IMR-90 (cell line): ENCODE data around the gene CAB39. TPM values are rescaled to one million over a fixed set of nuclear protein-coding genes. Genes with fewer than 3 reads are reported as not detected.

ENCODE experiments used
- ATAC-seq: fragments of 200-7000 bp; cut with Tn5 transposase; 2 replicates; pipeline ENCODE4 v1.9.1; 2020; ENCODE audit warnings: low read depth, mild to moderate bottlenecking, moderate library complexity
- BruUV-seq: library from RNA; stranded (reverse); fragments of 400-500 nt; replicated peaks from 2 replicates; lab custom pipeline; 2021; lab: Mats Ljungman, UMichigan
- CTCF ChIA-PET: fragments of 300-600 bp; formaldehyde crosslinking; extraction: SDS; loops from one replicate; lab custom pipeline; 2021; ENCODE audit warnings: antibody characterized with exemption; lab: Yijun Ruan, JAX
- POLR2A ChIA-PET: fragments of 300-600 bp; sonication (Branson Sonifier 250); formaldehyde crosslinking; loops from one replicate; lab custom pipeline; 2022; ENCODE audit warnings: antibody characterized with exemption; ENCODE audit not compliant: unreplicated experiment; lab: Charles Lee
- DNase-seq: peaks from one replicate; pipeline ENCODE4 v3.0.0; 2013
- H2AFZ ChIP-seq: replicated peaks from 2 replicates; pipeline ENCODE3; 2013; ENCODE audit warnings: low read length, mild to moderate bottlenecking; ENCODE audit not compliant: poor library complexity
- H2AK5ac ChIP-seq: 2 replicates; pipeline ENCODE4 v1.6.1; 2013; ENCODE audit warnings: low read depth, low read length, inconsistent platforms
- H2AK9ac ChIP-seq: replicated peaks from 2 replicates; pipeline ENCODE3; 2013; ENCODE audit warnings: mild to moderate bottlenecking, low read depth, low read length, moderate library complexity; ENCODE audit not compliant: poor library complexity
- H2BK120ac ChIP-seq: 2 replicates; pipeline ENCODE4 v1.6.1; 2013; ENCODE audit warnings: low read depth, low read length, inconsistent platforms
- H2BK15ac ChIP-seq: 3 replicates; pipeline ENCODE4 v1.6.1; 2013; ENCODE audit warnings: low read depth, low read length, inconsistent platforms
- H2BK20ac ChIP-seq: 2 replicates; pipeline ENCODE4 v1.6.1; 2013; ENCODE audit warnings: low read depth, mild to moderate bottlenecking, inconsistent platforms, low read length, moderate library complexity
- H2BK5ac ChIP-seq: 2 replicates; pipeline ENCODE4 v1.6.1; 2013; ENCODE audit warnings: mild to moderate bottlenecking, low read depth, low read length, inconsistent platforms; ENCODE audit not compliant: poor library complexity, severe bottlenecking
- H3K14ac ChIP-seq: replicated peaks from 2 replicates; pipeline ENCODE4 v1.6.1; 2013; ENCODE audit warnings: low read depth, low read length, inconsistent platforms
- H3K18ac ChIP-seq: 2 replicates; pipeline ENCODE4 v1.6.1; 2013; ENCODE audit warnings: low read depth, low read length, control low read depth
- H3K23ac ChIP-seq: 2 replicates; pipeline ENCODE4 v1.6.1; 2013; ENCODE audit warnings: low read depth, low read length, inconsistent platforms
- H3K27ac ChIP-seq: 2 replicates; pipeline ENCODE4 v1.5.1; 2013; ENCODE audit warnings: mild to moderate bottlenecking, control low read depth, low read length; ENCODE audit not compliant: insufficient read depth
- H3K27me3 ChIP-seq: 2 replicates; pipeline ENCODE4 v1.6.1; 2013; ENCODE audit warnings: low read length; ENCODE audit not compliant: control insufficient read depth, insufficient read depth
- H3K36me3 ChIP-seq: 2 replicates; pipeline ENCODE4 v1.6.1; 2013; ENCODE audit warnings: low read length, mixed read lengths; ENCODE audit not compliant: control insufficient read depth, insufficient read depth
- H3K4ac ChIP-seq: 2 replicates; pipeline ENCODE4 v1.6.1; 2013; ENCODE audit warnings: low read depth, low read length, inconsistent platforms
- H3K4me1 ChIP-seq: 2 replicates; pipeline ENCODE4 v1.6.1; 2013; ENCODE audit warnings: low read length, mixed read lengths; ENCODE audit not compliant: control insufficient read depth, insufficient read depth
- H3K4me2 ChIP-seq: 2 replicates; pipeline ENCODE4 v1.6.1; 2013; ENCODE audit warnings: low read depth, mild to moderate bottlenecking, control low read depth, low read length, moderate library complexity
- H3K4me3 ChIP-seq: 2 replicates; pipeline ENCODE4 v1.5.1; 2013; ENCODE audit warnings: low read depth, mild to moderate bottlenecking, control low read depth, low read length, moderate library complexity; ENCODE audit not compliant: insufficient read depth
- H3K56ac ChIP-seq: 2 replicates; pipeline ENCODE4 v1.6.1; 2013; ENCODE audit warnings: low read length, inconsistent platforms; ENCODE audit not compliant: insufficient read depth; ENCODE audit errors: extremely low read depth
- H3K79me1 ChIP-seq, 2 experiments: 2 replicates each; pipeline ENCODE4 v1.6.1; 2013; ENCODE audit warnings: low read length in 2 of 2, inconsistent platforms in 1 of 2, low read depth in 1 of 2
- H3K9ac ChIP-seq: 2 replicates; pipeline ENCODE4 v1.6.1; 2013; ENCODE audit warnings: low read depth, low read length, control low read depth
- H3K9me1 ChIP-seq: 2 replicates; pipeline ENCODE4 v1.6.1; 2013; ENCODE audit warnings: low read length, inconsistent platforms; ENCODE audit not compliant: insufficient read depth
- H3K9me3 ChIP-seq: 2 replicates; pipeline ENCODE4 v1.6.1; 2013; ENCODE audit warnings: low read length; ENCODE audit not compliant: control insufficient read depth, insufficient read depth
- H4K20me1 ChIP-seq: 2 replicates; pipeline ENCODE4 v1.6.1; 2013; ENCODE audit warnings: low read length, inconsistent platforms; ENCODE audit not compliant: insufficient read depth
- H4K5ac ChIP-seq: 2 replicates; pipeline ENCODE4 v1.6.1; 2013; ENCODE audit warnings: mild to moderate bottlenecking, low read depth, low read length, control low read depth
- H4K8ac ChIP-seq, 2 experiments: 2 replicates each; pipeline ENCODE4 v1.6.1; 2013; ENCODE audit warnings: low read depth in 2 of 2, low read length in 2 of 2, control low read depth in 1 of 2, inconsistent platforms in 1 of 2
- H4K91ac ChIP-seq: 2 replicates; pipeline ENCODE4 v1.6.1; 2013; ENCODE audit warnings: low read depth, low read length, inconsistent platforms; ENCODE audit not compliant: insufficient read depth
- BHLHE40 ChIP-seq: fragments of 150-350 bp; IDR thresholded peaks from 2 replicates; pipeline ENCODE4 v1.6.1; 2016; ENCODE audit warnings: mild to moderate bottlenecking, low read depth, low read length
- FOS ChIP-seq: fragments of 150-350 bp; IDR thresholded peaks from 2 replicates; pipeline ENCODE4 v1.6.1; 2016; ENCODE audit warnings: low read depth, low read length
- RCOR1 ChIP-seq: IDR thresholded peaks from 2 replicates; pipeline ENCODE4 v1.6.1; 2012; ENCODE audit warnings: mild to moderate bottlenecking, low read length, improper control_type of control experiment; ENCODE audit not compliant: insufficient replicate concordance
- SMC3 ChIP-seq: fragments of 150-350 bp; IDR thresholded peaks from 2 replicates; pipeline ENCODE4 v1.6.1; 2016; ENCODE audit warnings: low read depth, mild to moderate bottlenecking, antibody characterized with exemption, low read length, moderate library complexity
- USF2 ChIP-seq: fragments of 150-350 bp; IDR thresholded peaks from 2 replicates; pipeline ENCODE4 v1.6.1; 2017; ENCODE audit warnings: mild to moderate bottlenecking, antibody characterized with exemption, low read length, low read depth
- WGBS, 2 experiments: methylation state at CpG; one replicate each; pipeline versions ENCODE4 v1.1.5 to v1.1.7; 2013; ENCODE audit warnings: missing lambda C conversion rate in 2 of 2; ENCODE audit not compliant: insufficient read length in 1 of 2; ENCODE audit errors: extremely low coverage in 2 of 2; 5-methylcytosine and 5-hydroxymethylcytosine counted together
- dilution Hi-C: fragments of 300-500 bp; cut with HindIII; formaldehyde crosslinking; loops from one replicate; pipeline ENCODE4 v1.14.3; 2018; ENCODE audit warnings: low sequenced_read_pairs; ENCODE audit not compliant: unreplicated experiment
- in situ Hi-C: fragments of 300-500 bp; cut with MboI; formaldehyde crosslinking; loops from 3 replicates; pipeline ENCODE4 v1.14.3; 2019; ENCODE audit warnings: low sequenced_read_pairs, inconsistent platforms, mixed read lengths
- intact Hi-C: fragments of 100-400 bp; cut with micrococcal nuclease; formaldehyde crosslinking; loops from 2 replicates; pipeline ENCODE4 v1.10.0; 2022
- polyA plus RNA-seq, 3 experiments: library from polyadenylated mRNA; depleted of rRNA; stranded (reverse); fragments of >200 nt; gene quantifications; 2 replicates each; pipeline ENCODE4 v1.2.3, GENCODE V29; 2012; ENCODE audit warnings: low replicate concordance in 1 of 3
- total RNA-seq: library from RNA; depleted of rRNA; stranded (reverse); fragments of >200 nt; gene quantifications from 2 replicates; pipeline ENCODE4 v1.2.3, GENCODE V29; 2012

The CAB39 gene
- total and polyA plus RNA-seq, 2 of the 4 experiments (the other 2 are of a cell fraction): 38.2 to 71.7 TPM

DNA sequence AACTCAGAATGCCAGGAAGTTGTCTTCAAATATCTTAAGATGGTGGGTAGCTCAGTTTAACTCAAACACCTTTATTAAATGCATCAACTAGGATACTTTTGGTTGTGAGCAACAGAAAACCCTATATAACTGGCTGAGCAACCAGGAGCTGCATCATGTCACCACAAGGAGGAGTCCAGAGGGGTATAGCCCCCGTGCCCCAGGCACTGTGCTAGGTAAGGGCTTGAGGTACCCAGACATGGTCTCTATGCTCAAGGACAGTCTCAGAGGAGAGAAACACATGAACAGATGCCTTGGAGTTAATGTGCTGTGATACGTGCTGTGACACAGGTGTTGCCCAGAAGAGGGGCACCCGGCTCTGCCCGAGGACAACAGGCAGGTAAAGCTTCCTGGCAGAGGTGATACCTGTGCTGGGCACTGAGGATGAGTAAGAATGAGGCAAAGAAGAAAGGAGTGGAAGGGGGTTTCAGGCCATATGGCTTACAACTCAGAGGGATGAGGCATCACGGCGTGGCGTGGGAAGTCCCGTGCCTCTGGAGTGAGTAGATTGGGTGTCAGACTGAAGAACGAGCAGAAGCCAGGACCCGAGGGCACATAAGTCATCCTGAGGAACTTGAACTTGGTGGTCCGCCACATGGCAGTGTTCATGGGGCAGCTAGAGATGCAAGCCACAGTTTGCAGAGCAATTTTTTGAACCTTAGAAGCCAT is 32.0 kb upstream of the CAB39 start:
- TF ChIP-seq BHLHE40 (peak; percentile 97), SMC3 (no peak), FOS (peak; percentile 61), RCOR1 (peak; percentile 30), USF2 (no peak)
- H3K14ac ChIP-seq: no peak overlapping the region; the same call in 1 of the 2 replicates
- peak overlapping the region; percentile 36 for H2AK5ac ChIP-seq
- no peaks in the 10 kb centered on the region for H3K36me3 ChIP-seq
- H2BK20ac ChIP-seq: no peak overlapping the region; the same call in 1 of the 2 replicates
- dilution Hi-C loops (no loop called here), intact Hi-C loops (no loop called here), in situ Hi-C loops (no loop called here)
- H2AFZ ChIP-seq: peak overlapping the region; percentile 29
- no peak overlapping the region for H4K8ac ChIP-seq
- H3K4me3 ChIP-seq: no peak overlapping the region
- DNase-seq (peak; percentile 86), ATAC-seq (0 out of 2 replicates have a peak, but pooled peaks have one; percentile 16)
- 0 out of 2 replicates have a peak overlapping the region, but pooled peaks have one; percentile 33 for H2BK120ac ChIP-seq
- peak overlapping the region; percentile 23; the same call in 1 of the 3 replicates for H2BK15ac ChIP-seq
- peaks cover 13% of the 10 kb centered on the region for H3K9me1 ChIP-seq
- BruUV-seq: no TSS peak
- H3K79me1 ChIP-seq: 0 out of 4 replicates have a peak, but pooled peaks cover 0 to 3% of the 10 kb centered on the region in 2 experiments
- no peaks in the 10 kb centered on the region; the same call in 1 of the 2 replicates for H3K27me3 ChIP-seq
- H4K5ac ChIP-seq: no peak overlapping the region
- CTCF ChIA-PET: no interaction called here
- no peak overlapping the region for H3K9ac ChIP-seq
- no peak overlapping the region for H2BK5ac ChIP-seq
- no peak overlapping the region for H3K27ac ChIP-seq
- no peaks in the 10 kb centered on the region for H4K20me1 ChIP-seq
- POLR2A ChIA-PET: interaction anchor here (0.6 kb wide), 1 partner anchor 95 kb away, joined by 3 read pairs; no protein-coding TSS in a partner anchor
- 52% methylated on average over 6 of the region's 11 CpGs; no CpG with 5 or more reads in 1 of the 2 experiments for WGBS, 2 experiments
- H3K23ac ChIP-seq: no peak overlapping the region
- H3K4me1 ChIP-seq: peaks cover 13% of the 10 kb centered on the region
- peak overlapping the region; percentile 8 for H2AK9ac ChIP-seq
- H3K4me2 ChIP-seq: no peak overlapping the region
- no peak overlapping the region for H3K18ac ChIP-seq
- no peak overlapping the region for H4K91ac ChIP-seq
- no peak overlapping the region for H3K4ac ChIP-seq
- H3K9me3 ChIP-seq: peaks cover 3% of the 10 kb centered on the region
- no peak overlapping the region for H3K56ac ChIP-seq
